NB4 (cell line): ENCODE measurements around the gene CHAF1B.

Experiments
- DNase-seq: peaks from one replicate; pipeline ENCODE4 v3.0.0; 2010; ENCODE audit warnings: low read depth
- H3K4me3 ChIP-seq: one replicate; pipeline ENCODE4 v1.5.1; 2011; ENCODE audit warnings: mild to moderate bottlenecking, low read depth, low read length, moderate library complexity
- CTCF ChIP-seq: IDR thresholded peaks from one replicate; pipeline ENCODE4 v1.5.1; 2012; ENCODE audit warnings: low read depth, low read length
- MAX ChIP-seq: IDR thresholded peaks from 2 replicates; pipeline ENCODE4 v1.6.1; 2011; ENCODE audit warnings: low read depth, low read length
- MYC ChIP-seq: IDR thresholded peaks from 2 replicates; pipeline ENCODE4 v1.6.1; 2011; ENCODE audit warnings: low read depth, low read length
- POLR2A ChIP-seq: IDR thresholded peaks from 2 replicates; pipeline ENCODE4 v1.6.1; 2011; ENCODE audit warnings: mild to moderate bottlenecking; ENCODE audit not compliant: insufficient read length; ENCODE audit errors: extremely low read depth

Gene CHAF1B

GRCh38 chr21:36463204-36463603 lies 78.0 kb downstream of the CHAF1B start:
- H3K4me3 ChIP-seq = no peak overlapping the region
- no peak for TF ChIP-seq POLR2A
- TF ChIP-seq MAX = no peak
- no peak for TF ChIP-seq CTCF
- no peak for TF ChIP-seq MYC
- no peak for DNase-seq

- no peak overlapping the region for H3K4me3 ChIP-seq
- TF ChIP-seq MYC = no peak
- TF ChIP-seq POLR2A = no peak
- TF ChIP-seq CTCF = no peak
- TF ChIP-seq MAX = no peak
- DNase-seq = no peak
Measured at GRCh38 chr21:36463991-36464390, 78.8 kb downstream of the CHAF1B start.

- H3K4me3 ChIP-seq = no peak overlapping the region
- DNase-seq = no peak
- no peak for TF ChIP-seq MAX
- TF ChIP-seq MYC = no peak
- no peak for TF ChIP-seq CTCF
- TF ChIP-seq POLR2A = no peak
Measured at GRCh38 chr21:36464590-36464989, 79.4 kb downstream of the CHAF1B start.

GRCh38 chr21:36465478-36465877 lies 80.3 kb downstream of the CHAF1B start:
- no peak for DNase-seq
- no peak for TF ChIP-seq MYC
- no peak overlapping the region for H3K4me3 ChIP-seq

- TF ChIP-seq MAX (no peak), POLR2A (no peak), MYC (no peak), CTCF (no peak)
- no peak for DNase-seq
- H3K4me3 ChIP-seq = no peak overlapping the region
Measured at GRCh38 chr21:36466061-36466511, 80.9 kb downstream of the CHAF1B start.
